T-cell (primary cell): Measurements from ENCODE around the gene ASCC1. TPM values are rescaled to one million over a fixed set of nuclear protein-coding genes. Genes with fewer than 3 reads are reported as not detected.

ENCODE experiments used
- ATAC-seq, 4 experiments: fragments of 200-7000 bp in 3 of 4; fragments of 150-1000 bp in 1 of 4; cut with Tn5 transposase; replicated peaks in 1 of 4; 1 replicate in 3 of 4; 2 replicates in 1 of 4; pipeline ENCODE4 v1.10.0; 2021; ENCODE audit warnings: moderate library complexity in 3 of 4, mild to moderate bottlenecking in 2 of 4, moderate number of reproducible peaks in 1 of 4
- CTCF ChIA-PET, 2 donors: fragments of 300-600 bp; sonication (Branson Sonifier 250); formaldehyde crosslinking; loops; one replicate each; lab custom pipeline; 2022; ENCODE audit warnings: antibody characterized with exemption in 2 of 2; lab: Charles Lee
- POLR2A ChIA-PET, 2 donors: fragments of 300-600 bp; sonication (Branson Sonifier 250); formaldehyde crosslinking; loops; one replicate each; lab custom pipeline; 2022; ENCODE audit warnings: antibody characterized with exemption in 2 of 2; lab: Charles Lee
- DNase-seq, 35 experiments: peaks; one replicate each; pipeline versions ENCODE4 v3.0.0 to v3.0.0-alpha.2; 2013 to 2023
- H3K27ac ChIP-seq: one replicate; pipeline ENCODE4 v1.5.1; 2013; ENCODE audit warnings: low read length
- H3K27me3 ChIP-seq, 2 experiments: replicated peaks in 1 of 2; 1 replicate in 1 of 2; 2 replicates in 1 of 2; pipeline versions ENCODE4 v1.6.1 to v1.7.0; 2013; ENCODE audit warnings: low read length in 1 of 2, mixed read lengths in 1 of 2; ENCODE audit not compliant: control insufficient read depth in 2 of 2, insufficient read depth in 2 of 2; ENCODE audit errors: extremely low read depth in 1 of 2
- H3K36me3 ChIP-seq, 2 donors: 1 replicate in 1 of 2; 2 replicates in 1 of 2; pipeline versions ENCODE4 v1.6.1 to v1.7.0; 2013; ENCODE audit warnings: low read length in 1 of 2; ENCODE audit not compliant: control insufficient read depth in 2 of 2, insufficient read depth in 1 of 2; ENCODE audit errors: extremely low read depth in 1 of 2
- H3K4me1 ChIP-seq, 2 experiments: 1 replicate in 1 of 2; 2 replicates in 1 of 2; pipeline versions ENCODE4 v1.6.1 to v1.7.0; 2013; ENCODE audit warnings: low read length in 2 of 2, mixed read lengths in 1 of 2; ENCODE audit not compliant: insufficient read depth in 2 of 2, control insufficient read depth in 1 of 2; ENCODE audit errors: extremely low read depth in 1 of 2
- H3K4me3 ChIP-seq, 2 donors: 1 replicate in 1 of 2; 2 replicates in 1 of 2; pipeline versions ENCODE4 v1.5.1 to v1.7.0; 2013; ENCODE audit warnings: mild to moderate bottlenecking in 2 of 2, low read length in 1 of 2, moderate library complexity in 1 of 2; ENCODE audit not compliant: control insufficient read depth in 1 of 2; ENCODE audit errors: extremely low read depth in 1 of 2
- H3K9me3 ChIP-seq: 2 replicates; pipeline ENCODE4 v1.7.0; 2013
- H3K27ac Mint-ChIP-seq, 2 donors: one replicate each; pipeline ENCODE4 v1.8.0; 2020 to 2021; ENCODE audit warnings: mild to moderate bottlenecking in 2 of 2, mixed read lengths in 2 of 2
- H3K27me3 Mint-ChIP-seq, 2 donors: one replicate each; pipeline ENCODE4 v1.8.0; 2021 to 2022; ENCODE audit warnings: mixed read lengths in 2 of 2
- H3K36me3 Mint-ChIP-seq: one replicate; pipeline ENCODE4 v1.8.0; 2021; ENCODE audit warnings: mixed read lengths
- H3K4me1 Mint-ChIP-seq, 3 donors: one replicate each; pipeline ENCODE4 v1.8.0; 2020 to 2022; ENCODE audit warnings: mixed read lengths in 3 of 3, mild to moderate bottlenecking in 1 of 3
- H3K4me3 Mint-ChIP-seq, 3 donors: one replicate each; pipeline ENCODE4 v1.8.0; 2020 to 2022; ENCODE audit warnings: mild to moderate bottlenecking in 3 of 3, mixed read lengths in 3 of 3, moderate library complexity in 3 of 3
- H3K9me3 Mint-ChIP-seq, 3 donors: one replicate each; pipeline ENCODE4 v1.8.0; 2020 to 2022; ENCODE audit warnings: mixed read lengths in 3 of 3
- WGBS: methylation state at CpG from one replicate; pipeline ENCODE4 v1.1.5; 2013; ENCODE audit warnings: missing lambda C conversion rate; ENCODE audit not compliant: insufficient coverage; 5-methylcytosine and 5-hydroxymethylcytosine counted together
- total RNA-seq, 35 experiments: library from RNA in 6 of 35; stranded (reverse) in 6 of 35; fragments of 120-200 nt in 1 of 35; gene quantifications; one replicate each; pipeline versions ENCODE4 v1.2.1 to v1.2.4 and lab custom pipeline; 2013 to 2026

The ASCC1 gene
- total RNA-seq, 5 donors from 2014 or later (not counting 1 experiment from before 2014, with no cell fraction given): 15.7 to 24.1 (median 21.7) TPM

DNA sequence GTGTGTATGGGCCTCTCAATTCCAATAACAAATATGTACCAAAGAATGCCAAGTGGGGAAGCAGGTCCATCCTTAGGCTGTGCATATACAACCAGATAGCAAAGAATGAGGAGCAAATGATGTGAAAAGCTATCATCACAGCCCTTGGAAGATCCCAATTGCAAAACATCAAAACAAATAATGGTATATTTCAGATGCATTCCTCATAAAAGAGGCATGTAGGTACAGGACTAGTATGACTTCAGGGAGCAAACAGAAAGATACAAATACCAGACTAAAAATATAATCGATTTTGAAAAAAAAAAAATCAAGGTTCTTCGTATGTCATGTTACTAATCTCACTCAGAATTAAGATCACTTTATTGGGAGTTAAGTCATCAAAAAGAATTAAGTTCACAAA lies 109.2 kb downstream of the ASCC1 start:
- ChIA-PET CTCF (interaction anchor here in 1 of 2 donors (0.9 kb wide), 1 partner anchor 1315 kb away, joined by 6 read pairs; no protein-coding TSS in a partner anchor), POLR2A (interaction anchor here in 1 of 2 donors (2.3 kb wide), 1 partner anchor 18 kb away, joined by 10 read pairs; the partner anchor contains the start of gene SPOCK2)
- Mint-ChIP-seq H3K27me3 (no peaks in the 10 kb centered on the region), H3K4me1 (peaks cover 86 to 89% (median 89%) of the 10 kb centered on the region in 3 donors), H3K9me3 (no peaks in the 10 kb centered on the region), H3K27ac (peak overlapping the region; percentile 92 to 94), H3K36me3 (peaks cover 11% of the 10 kb centered on the region), H3K4me3 (peak overlapping the region in 2 of 3 donors; percentile 67 to 74)
- Histone ChIP-seq H3K27me3 (no peaks in the 10 kb centered on the region), H3K9me3 (no peaks in the 10 kb centered on the region), H3K36me3 (no peaks in the 10 kb centered on the region), H3K27ac (peak overlapping the region; percentile 53), H3K4me1 (peaks cover 59 to 78% of the 10 kb centered on the region in 2 experiments), H3K4me3 (peak overlapping the region in 1 of 2 donors; percentile 26)
- ATAC-seq (peak in 1 of 4 experiments; percentile 1), DNase-seq (no peak)
- WGBS: no CpG with 5 or more reads among the region's 2 CpGs

GRCh38 chr10:72106154-72106849 lies 109.8 kb downstream of the ASCC1 start:
- peak overlapping the region; percentile 53 for H3K27ac ChIP-seq
- ChIA-PET POLR2A (interaction anchor here in 1 of 2 donors (0.6 to 2.3 kb wide), 2 partner anchors 17 to 60 kb away, joined by 7 to 10 read pairs; partner anchors contain the start of gene SPOCK2), CTCF (interaction anchor here in 1 of 2 donors (0.9 kb wide), 1 partner anchor 1316 kb away, joined by 6 read pairs; no protein-coding TSS in a partner anchor)
- H3K27ac Mint-ChIP-seq: peak overlapping the region; percentile 92 to 94
- H3K27me3 Mint-ChIP-seq: no peaks in the 10 kb centered on the region
- DNase-seq: peak in 1 of 35 experiments; percentile 20
- peak overlapping the region in 1 of 3 donors; percentile 74 for H3K4me3 Mint-ChIP-seq
- H3K27me3 ChIP-seq: no peaks in the 10 kb centered on the region
- no peak overlapping the region for H3K4me3 ChIP-seq
- no peaks in the 10 kb centered on the region for H3K36me3 ChIP-seq
- H3K4me1 Mint-ChIP-seq: peaks cover 91 to 95% (median 95%) of the 10 kb centered on the region in 3 donors
- H3K9me3 Mint-ChIP-seq: no peaks in the 10 kb centered on the region
- ATAC-seq: no peak
- no CpG with 5 or more reads among the region's 2 CpGs for WGBS
- no peaks in the 10 kb centered on the region for H3K9me3 ChIP-seq
- H3K36me3 Mint-ChIP-seq: peaks cover 17% of the 10 kb centered on the region
- H3K4me1 ChIP-seq: peaks cover 60 to 83% of the 10 kb centered on the region in 2 experiments

GRCh38 chr10:72105710-72106109 lies 110.4 kb downstream of the ASCC1 start:
- H3K4me3 ChIP-seq: no peak overlapping the region
- peaks cover 56 to 81% of the 10 kb centered on the region in 2 experiments for H3K4me1 ChIP-seq
- H3K27me3 Mint-ChIP-seq: no peaks in the 10 kb centered on the region
- peak overlapping the region; percentile 53 for H3K27ac ChIP-seq
- no CpG with 5 or more reads among the region's 5 CpGs for WGBS
- POLR2A ChIA-PET: no interaction called here
- H3K4me3 Mint-ChIP-seq: peak overlapping the region in 1 of 3 donors; percentile 74
- no peaks in the 10 kb centered on the region for H3K27me3 ChIP-seq
- ATAC-seq: no peak
- peaks cover 20% of the 10 kb centered on the region for H3K36me3 Mint-ChIP-seq
- no peaks in the 10 kb centered on the region for H3K36me3 ChIP-seq
- H3K9me3 Mint-ChIP-seq: no peaks in the 10 kb centered on the region
- peak overlapping the region; percentile 92 to 94 for H3K27ac Mint-ChIP-seq
- peaks cover 92 to 96% (median 96%) of the 10 kb centered on the region in 3 donors for H3K4me1 Mint-ChIP-seq
- CTCF ChIA-PET: no interaction called here
- H3K9me3 ChIP-seq: no peaks in the 10 kb centered on the region
- no peak for DNase-seq

DNA sequence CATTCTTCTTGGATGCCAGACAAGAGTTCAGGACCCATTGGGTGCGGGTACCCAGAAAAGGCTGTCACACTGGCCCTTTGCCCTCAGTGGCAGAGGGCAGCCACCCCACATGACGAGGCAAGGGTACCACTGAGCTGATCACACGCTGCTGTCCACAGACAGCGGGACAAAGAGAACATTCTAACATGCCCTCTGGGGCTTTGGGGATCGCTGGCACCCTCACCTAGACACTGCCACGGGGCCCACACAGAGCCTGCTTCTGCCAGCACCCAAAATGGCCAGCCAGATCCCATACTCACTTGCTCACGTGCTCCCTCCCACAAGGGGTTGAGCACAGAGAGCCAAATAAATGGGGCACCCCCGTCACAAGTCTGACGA lies 111.0 kb downstream of the ASCC1 start:
- H3K36me3 Mint-ChIP-seq: peaks cover 20% of the 10 kb centered on the region
- WGBS: 98% methylated on average over 4 of the region's 9 CpGs
- CTCF ChIA-PET: no interaction called here
- no peak overlapping the region for H3K4me3 ChIP-seq
- H3K4me1 ChIP-seq: peaks cover 50 to 77% of the 10 kb centered on the region in 2 experiments
- H3K4me3 Mint-ChIP-seq: peak overlapping the region in 1 of 3 donors; percentile 74
- H3K27me3 ChIP-seq: no peaks in the 10 kb centered on the region
- H3K4me1 Mint-ChIP-seq: peaks cover 87 to 93% (median 92%) of the 10 kb centered on the region in 3 donors
- no peaks in the 10 kb centered on the region for H3K36me3 ChIP-seq
- H3K27ac Mint-ChIP-seq: peak overlapping the region; percentile 92 to 94
- peak overlapping the region; percentile 53 for H3K27ac ChIP-seq
- DNase-seq: no peak
- POLR2A ChIA-PET: interaction anchor here in 1 of 2 donors (0.8 kb wide), 1 partner anchor 12 kb away, joined by 3 read pairs; no protein-coding TSS in a partner anchor
- no peaks in the 10 kb centered on the region for H3K27me3 Mint-ChIP-seq
- no peaks in the 10 kb centered on the region for H3K9me3 ChIP-seq
- no peaks in the 10 kb centered on the region for H3K9me3 Mint-ChIP-seq
- no peak for ATAC-seq

GRCh38 chr10:72104472-72105097 lies 111.5 kb downstream of the ASCC1 start:
- ChIA-PET POLR2A (interaction anchor here in 1 of 2 donors (0.6 to 0.8 kb wide), 2 partner anchors 12 to 15 kb away, joined by 3 read pairs; no protein-coding TSS in a partner anchor), CTCF (interaction anchor here in 1 of 2 donors (0.6 kb wide), 1 partner anchor 20 kb away, joined by 3 read pairs; no protein-coding TSS in a partner anchor)
- WGBS: 96% methylated on average over 4 of the region's 8 CpGs
- Histone ChIP-seq H3K4me3 (no peak overlapping the region), H3K4me1 (peaks cover 45 to 72% of the 10 kb centered on the region in 2 experiments), H3K27ac (no peak overlapping the region), H3K36me3 (no peaks in the 10 kb centered on the region), H3K27me3 (no peaks in the 10 kb centered on the region), H3K9me3 (no peaks in the 10 kb centered on the region)
- Mint-ChIP-seq H3K9me3 (no peaks in the 10 kb centered on the region), H3K4me1 (peaks cover 82 to 89% (median 88%) of the 10 kb centered on the region in 3 donors), H3K36me3 (peaks cover 23% of the 10 kb centered on the region), H3K27me3 (no peaks in the 10 kb centered on the region), H3K4me3 (peak overlapping the region in 1 of 3 donors; percentile 74), H3K27ac (peak overlapping the region; percentile 92 to 94)
- DNase-seq: no peak
- no peak for ATAC-seq

GRCh38 chr10:72099600-72099921 lies 116.5 kb downstream of the ASCC1 start:
- Mint-ChIP-seq H3K4me1 (peaks cover 46 to 60% (median 52%) of the 10 kb centered on the region in 3 donors), H3K9me3 (no peaks in the 10 kb centered on the region), H3K27ac (no peak overlapping the region), H3K36me3 (peaks cover 56% of the 10 kb centered on the region), H3K27me3 (no peaks in the 10 kb centered on the region), H3K4me3 (no peak overlapping the region)
- Histone ChIP-seq H3K4me1 (peaks cover 12 to 28% of the 10 kb centered on the region in 2 experiments), H3K27me3 (no peaks in the 10 kb centered on the region), H3K9me3 (no peaks in the 10 kb centered on the region), H3K4me3 (no peak overlapping the region), H3K27ac (no peak overlapping the region), H3K36me3 (peaks cover 3 to 6% of the 10 kb centered on the region in 2 donors)
- 80% methylated on average over 1 of the region's 10 CpGs for WGBS
- no peak for DNase-seq
- ChIA-PET POLR2A (no interaction called here), CTCF (interaction anchor here in 1 of 2 donors (0.6 kb wide), 2 partner anchors 17 to 30 kb away, joined by 3 to 8 read pairs; no protein-coding TSS in a partner anchor)
- no peak for ATAC-seq
